HG02798 (cell line): ENCODE results near the gene KCNIP4.

Experiments
- ATAC-seq: cut with Tn5 transposase; IDR thresholded peaks from one replicate; pipeline ENCODE4 v1.9.1; 2021; ENCODE audit warnings: mild to moderate bottlenecking; ENCODE audit not compliant: unreplicated experiment, poor library complexity

The KCNIP4 gene

GRCh38 chr4:21856754-21857153 is 91.8 kb downstream of the KCNIP4 start:
- ATAC-seq: no peak

- no peak for ATAC-seq
Observed at GRCh38 chr4:21856301-21856700, 92.3 kb downstream of the KCNIP4 start.

- ATAC-seq: no peak
Observed at GRCh38 chr4:21849077-21849476, 99.5 kb downstream of the KCNIP4 start.

- no peak for ATAC-seq
Observed at GRCh38 chr4:21848021-21848420, 100.6 kb downstream of the KCNIP4 start.

GRCh38 chr4:21845663-21846062 is 102.9 kb downstream of the KCNIP4 start:
- no peak for ATAC-seq

- ATAC-seq: no peak
Observed at GRCh38 chr4:21835712-21836111, 112.9 kb downstream of the KCNIP4 start.

GRCh38 chr4:21830272-21830671 is 118.3 kb downstream of the KCNIP4 start:
- no peak for ATAC-seq

- no peak for ATAC-seq
Observed at GRCh38 chr4:21827575-21827974, 121.0 kb downstream of the KCNIP4 start.

GRCh38 chr4:21826071-21826470 is 122.5 kb downstream of the KCNIP4 start:
- ATAC-seq: no peak

- ATAC-seq: no peak
Observed at GRCh38 chr4:21819086-21819485, 129.5 kb downstream of the KCNIP4 start.

- ATAC-seq: no peak
Observed at GRCh38 chr4:21815651-21816377, 132.8 kb downstream of the KCNIP4 start.

- ATAC-seq: no peak
Observed at GRCh38 chr4:21811565-21811964, 137.0 kb downstream of the KCNIP4 start.

- no peak for ATAC-seq
Observed at GRCh38 chr4:21806991-21807390, 141.6 kb downstream of the KCNIP4 start.

GRCh38 chr4:21802406-21802805 is 146.2 kb downstream of the KCNIP4 start:
- no peak for ATAC-seq

GRCh38 chr4:21801661-21802385 is 146.7 kb downstream of the KCNIP4 start:
- no peak for ATAC-seq

- ATAC-seq: no peak
Observed at GRCh38 chr4:21795091-21795490, 153.5 kb downstream of the KCNIP4 start.

- ATAC-seq: no peak
Observed at GRCh38 chr4:21792736-21793135, 155.8 kb downstream of the KCNIP4 start.

- ATAC-seq: no peak
Observed at GRCh38 chr4:21790438-21791029, 158.0 kb downstream of the KCNIP4 start.

- no peak for ATAC-seq
Observed at GRCh38 chr4:21780148-21780547, 168.4 kb downstream of the KCNIP4 start.

- ATAC-seq: no peak
Observed at GRCh38 chr4:21778702-21779101, 169.9 kb downstream of the KCNIP4 start.

- no peak for ATAC-seq
Observed at GRCh38 chr4:21775703-21776102, 172.9 kb downstream of the KCNIP4 start.
